H1 (cell line): ENCODE data around the gene NETO1. TPM values are rescaled to one million over a fixed set of nuclear protein-coding genes. Genes with fewer than 3 reads are reported as not detected.

Source experiments
- CTCF ChIA-PET: fragments of 300-600 bp; sonication (Branson Sonifier 250); formaldehyde crosslinking; loops from one replicate; lab custom pipeline; 2021; ENCODE audit not compliant: partially characterized antibody; lab: Charles Lee
- POLR2A ChIA-PET: fragments of 300-600 bp; sonication (Branson Sonifier 250); formaldehyde crosslinking; loops from one replicate; lab custom pipeline; 2021; ENCODE audit warnings: inconsistent platforms; ENCODE audit not compliant: partially characterized antibody; lab: Charles Lee
- DNase-seq, 2 experiments: peaks; one replicate each; pipeline versions ENCODE4 v3.0.0 to v3.0.0-alpha.2; 2010 to 2022; ENCODE audit warnings: low spot score in 2 of 2, low read depth in 1 of 2, mixed read lengths in 1 of 2
- FAIRE-seq: peaks from 2 replicates; lab custom pipeline; 2011; peaks lifted over from hg19 to GRCh38; lab: Jason Lieb, UNC
- H2AFZ ChIP-seq: 2 replicates; pipeline ENCODE4 v1.8.1; 2012; ENCODE audit warnings: low read length, inconsistent platforms
- H2AK5ac ChIP-seq: 2 replicates; pipeline ENCODE4 v1.6.1; 2013; ENCODE audit warnings: low read depth, low read length
- H2BK120ac ChIP-seq: replicated peaks from 2 replicates; pipeline ENCODE3; 2013; ENCODE audit warnings: low read depth, low read length, inconsistent platforms
- H2BK12ac ChIP-seq: 2 replicates; pipeline ENCODE4 v1.6.1; 2013; ENCODE audit warnings: low read depth, low read length
- H2BK15ac ChIP-seq: 2 replicates; pipeline ENCODE4 v1.6.1; 2013; ENCODE audit warnings: low read length
- H2BK20ac ChIP-seq: 2 replicates; pipeline ENCODE4 v1.6.1; 2013; ENCODE audit warnings: low read length
- H2BK5ac ChIP-seq: 2 replicates; pipeline ENCODE4 v1.6.1; 2013; ENCODE audit warnings: low read depth, low read length
- H3K14ac ChIP-seq: 2 replicates; pipeline ENCODE4 v1.6.1; 2013; ENCODE audit warnings: inconsistent platforms; ENCODE audit not compliant: insufficient read length
- H3K18ac ChIP-seq: 2 replicates; pipeline ENCODE4 v1.6.1; 2013; ENCODE audit warnings: low read length; ENCODE audit errors: extremely low read depth
- H3K23ac ChIP-seq: 2 replicates; pipeline ENCODE4 v1.6.1; 2013; ENCODE audit warnings: inconsistent platforms; ENCODE audit not compliant: insufficient read length
- H3K23me2 ChIP-seq: 2 replicates; pipeline ENCODE4 v1.6.1; 2013; ENCODE audit warnings: low read depth, low read length
- H3K27ac ChIP-seq: 2 replicates; pipeline ENCODE4 v1.6.1; 2011; ENCODE audit warnings: low read depth, low read length, inconsistent platforms
- H3K27me3 ChIP-seq, 4 experiments: replicated peaks in 1 of 4; 1 replicate in 1 of 4; 2 replicates in 3 of 4; pipeline versions ENCODE4 v1.6.1 to v1.8.1; 2011 to 2013; ENCODE audit warnings: low read length in 3 of 4, mild to moderate bottlenecking in 3 of 4, inconsistent platforms in 2 of 4, mixed read lengths in 2 of 4, moderate library complexity in 1 of 4; ENCODE audit not compliant: control insufficient read depth in 3 of 4, insufficient read depth in 3 of 4; ENCODE audit errors: extremely low read depth in 1 of 4
- H3K36me3 ChIP-seq, 4 experiments: 2 replicates each; pipeline versions ENCODE4 v1.6.1 to v1.8.1; 2011 to 2013; ENCODE audit warnings: mild to moderate bottlenecking in 4 of 4, low read length in 3 of 4, moderate library complexity in 2 of 4, control low read depth in 1 of 4, inconsistent platforms in 1 of 4; ENCODE audit not compliant: insufficient read depth in 4 of 4, control insufficient read depth in 2 of 4
- H3K4ac ChIP-seq: replicated peaks from 2 replicates; pipeline ENCODE3; 2013; ENCODE audit warnings: low read length, low read depth, mixed read lengths, inconsistent platforms; ENCODE audit not compliant: insufficient read length
- H3K4me1 ChIP-seq, 4 experiments: replicated peaks in 1 of 4; 1 replicate in 1 of 4; 2 replicates in 3 of 4; pipeline versions ENCODE4 v1.6.1 to v1.8.1; 2011 to 2013; ENCODE audit warnings: low read length in 3 of 4, inconsistent platforms in 2 of 4, mixed read lengths in 1 of 4; ENCODE audit not compliant: insufficient read depth in 4 of 4, control insufficient read depth in 3 of 4
- H3K4me2 ChIP-seq, 2 experiments: 2 replicates each; pipeline versions ENCODE4 v1.6.1 to v1.8.1; 2011 to 2013; ENCODE audit warnings: low read depth in 2 of 2, low read length in 2 of 2, control low read depth in 1 of 2, inconsistent platforms in 1 of 2, mild to moderate bottlenecking in 1 of 2; ENCODE audit not compliant: insufficient read depth in 1 of 2
- H3K4me3 ChIP-seq, 4 experiments: fragments of 200-600, 300-600 bp in 1 of 4; sonication (generic), shearing (Covaris generic), sonication (Bioruptor Twin) in 1 of 4; 2 replicates each; pipeline versions ENCODE4 v1.5.1 to v1.8.1; 2011 to 2016; ENCODE audit warnings: low read length in 4 of 4, low read depth in 3 of 4, control low read depth in 2 of 4, inconsistent platforms in 2 of 4, mild to moderate bottlenecking in 2 of 4, mixed read lengths in 1 of 4, moderate library complexity in 1 of 4; ENCODE audit not compliant: insufficient read depth in 2 of 4; ENCODE audit errors: extremely low read depth in 1 of 4
- H3K56ac ChIP-seq: replicated peaks from 2 replicates; pipeline ENCODE3; 2013; ENCODE audit warnings: low read depth, mild to moderate bottlenecking, mixed read lengths, low read length, inconsistent platforms; ENCODE audit not compliant: insufficient read length
- H3K79me1 ChIP-seq: 2 replicates; pipeline ENCODE4 v1.6.1; 2013; ENCODE audit warnings: low read depth, low read length, control low read depth
- H3K79me2 ChIP-seq, 2 experiments: 2 replicates each; pipeline versions ENCODE4 v1.6.1 to v1.8.1; 2012 to 2013; ENCODE audit warnings: low read length in 2 of 2, mild to moderate bottlenecking in 2 of 2, inconsistent platforms in 1 of 2; ENCODE audit not compliant: insufficient read depth in 2 of 2, control insufficient read depth in 1 of 2
- H3K9ac ChIP-seq, 4 experiments: replicated peaks in 1 of 4; 1 replicate in 1 of 4; 2 replicates in 3 of 4; pipeline versions ENCODE4 v1.6.1 to v1.8.1; 2011 to 2013; ENCODE audit warnings: low read depth in 3 of 4, low read length in 3 of 4, control low read depth in 2 of 4, mild to moderate bottlenecking in 2 of 4, moderate library complexity in 2 of 4, inconsistent platforms in 1 of 4; ENCODE audit errors: extremely low read depth in 1 of 4
- H3K9me3 ChIP-seq, 2 experiments: 2 replicates each; pipeline versions ENCODE4 v1.6.1 to v1.8.1; 2012 to 2013; ENCODE audit warnings: mild to moderate bottlenecking in 2 of 2, moderate library complexity in 2 of 2, control low read depth in 1 of 2, inconsistent platforms in 1 of 2, low read depth in 1 of 2, low read length in 1 of 2, mixed read lengths in 1 of 2; ENCODE audit not compliant: insufficient read depth in 2 of 2
- H4K20me1 ChIP-seq, 2 experiments: replicated peaks in 1 of 2; 2 replicates each; pipeline versions ENCODE3 to v1.8.1; 2011 to 2013; ENCODE audit warnings: inconsistent platforms in 2 of 2, low read length in 2 of 2, mild to moderate bottlenecking in 1 of 2; ENCODE audit not compliant: insufficient read depth in 2 of 2, control insufficient read depth in 1 of 2
- H4K5ac ChIP-seq: 2 replicates; pipeline ENCODE4 v1.6.1; 2013; ENCODE audit warnings: low read length, low read depth, mixed read lengths, inconsistent platforms; ENCODE audit not compliant: insufficient read length
- H4K8ac ChIP-seq: 2 replicates; pipeline ENCODE4 v1.8.0; 2013; ENCODE audit warnings: mild to moderate bottlenecking, moderate library complexity, low read length, inconsistent platforms; ENCODE audit not compliant: insufficient read depth; ENCODE audit errors: extremely low read depth
- H4K91ac ChIP-seq: replicated peaks from 2 replicates; pipeline ENCODE3; 2013; ENCODE audit warnings: low read length, mixed read lengths, inconsistent platforms; ENCODE audit not compliant: insufficient read length
- MAFK ChIP-seq: IDR thresholded peaks from 2 replicates; pipeline ENCODE4 v1.6.1; 2012; ENCODE audit warnings: low read depth, mild to moderate bottlenecking, improper control_type of control experiment, low read length
- SUZ12 ChIP-seq: fragments of 200-600 bp; sonication (generic); IDR thresholded peaks from 2 replicates; pipeline ENCODE4 v1.6.1; 2012; ENCODE audit warnings: mild to moderate bottlenecking, inconsistent platforms, low read length, moderate library complexity, mixed read lengths
- WGBS, 2 experiments: shearing (Covaris generic) in 1 of 2; methylation state at CpG; one replicate each; pipeline versions ENCODE4 v1.1.6 to v1.1.7; 2013 to 2015; ENCODE audit warnings: low lambda C conversion rate in 2 of 2, mixed read lengths in 2 of 2, inconsistent platforms in 1 of 2, low coverage in 1 of 2, missing lambda C conversion rate in 1 of 2; ENCODE audit not compliant: insufficient replicate concordance in 2 of 2, insufficient coverage in 1 of 2, insufficient read length in 1 of 2; ENCODE audit errors: extremely low coverage in 1 of 2, missing lambda C conversion rate in 1 of 2; 5-methylcytosine and 5-hydroxymethylcytosine counted together
- polyA plus RNA-seq, 7 experiments: library from polyadenylated mRNA; depleted of rRNA in 3 of 7; stranded (reverse) in 5 of 7; unstranded in 2 of 7; fragments of >200 nt in 5 of 7; fragments of 200-250 nt in 2 of 7; gene quantifications; 1 replicate in 5 of 7; 2 replicates in 1 of 7; 4 replicates in 1 of 7; pipeline versions ENCODE4 v1.2.1 to v1.2.3, GENCODE V29; 2011 to 2013; ENCODE audit warnings: missing spikeins in 2 of 7, mixed read lengths in 2 of 7
- total RNA-seq: library from RNA; stranded (reverse); fragmentation: NEBNext Ultra II Directional; extraction: Animal tissue kit (Norgen Biotek cat#: 25700); gene quantifications from 2 replicates; pipeline ENCODE4 v1.2.1, GENCODE V29; 2021

Gene NETO1
- total and polyA plus RNA-seq, 2 of the 8 experiments (the other 6 are each of a cell fraction or from before 2014, with no cell fraction given) = 3.0 to 19.3 TPM

DNA sequence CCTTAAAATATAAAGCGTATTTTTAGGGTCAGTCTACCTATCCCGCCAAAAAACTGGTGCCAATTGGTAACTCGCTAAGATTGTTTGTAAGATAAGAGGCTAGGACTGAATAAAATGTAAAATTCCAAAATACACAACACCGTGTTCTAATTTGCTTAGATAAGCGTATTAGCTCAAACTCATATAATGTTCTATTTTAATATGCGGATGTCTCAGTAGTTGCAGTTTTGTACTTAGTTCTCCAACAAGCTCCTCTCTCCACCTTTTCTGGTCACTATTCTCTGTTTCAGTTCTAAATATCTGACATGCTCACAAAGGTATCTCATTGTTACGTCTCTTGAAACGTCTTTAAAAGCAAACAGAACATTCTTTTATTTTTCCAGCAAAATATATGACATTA, 24.0 kb downstream of the NETO1 start:
- H3K23ac ChIP-seq = no peak overlapping the region
- no peak overlapping the region for H3K27ac ChIP-seq
- DNase-seq = no peak
- H3K23me2 ChIP-seq = no peaks in the 10 kb centered on the region
- no peak overlapping the region for H3K56ac ChIP-seq
- no peaks in the 10 kb centered on the region for H3K9me3 ChIP-seq
- no peak overlapping the region for H2BK120ac ChIP-seq
- TF ChIP-seq MAFK (no peak), SUZ12 (no peak)
- no peak overlapping the region for H3K18ac ChIP-seq
- no peak overlapping the region for H4K91ac ChIP-seq
- H2BK12ac ChIP-seq = no peak overlapping the region
- no peak overlapping the region for H3K14ac ChIP-seq
- 87% methylated on average over 8 of the region's 8 CpGs; no CpG with 5 or more reads in 1 of the 2 experiments for WGBS, 2 experiments
- no peak overlapping the region for H3K4me2 ChIP-seq
- H2BK5ac ChIP-seq = no peak overlapping the region
- H2AK5ac ChIP-seq = no peak overlapping the region
- ChIA-PET POLR2A (no interaction called here), CTCF (no interaction called here)
- no peak overlapping the region for H4K5ac ChIP-seq
- no peak overlapping the region for H3K4ac ChIP-seq
- H3K27me3 ChIP-seq = no peaks in the 10 kb centered on the region
- no peaks in the 10 kb centered on the region for H3K79me2 ChIP-seq
- no peak overlapping the region for H2BK15ac ChIP-seq
- no peak overlapping the region for H4K8ac ChIP-seq
- peaks cover 0 to 7% (median 3%) of the 10 kb centered on the region in 4 experiments; a peak in 4 of 7 replicates for H3K4me1 ChIP-seq
- H2AFZ ChIP-seq = no peak overlapping the region
- H3K4me3 ChIP-seq = no peak overlapping the region
- H3K79me1 ChIP-seq = no peaks in the 10 kb centered on the region; the same call in 1 of the 2 replicates
- no peaks in the 10 kb centered on the region for H4K20me1 ChIP-seq
- FAIRE-seq = no peak
- no peak overlapping the region for H3K9ac ChIP-seq
- no peaks in the 10 kb centered on the region for H3K36me3 ChIP-seq
- no peak overlapping the region for H2BK20ac ChIP-seq
